Caco-2 (cell line): ENCODE data around the gene TLE3. TPM values are rescaled to one million over a fixed set of nuclear protein-coding genes. Genes with fewer than 3 reads are reported as not detected.
A peak's percentile ranks its signal among the peaks of the same experiment; 100 is the strongest.

Source experiments
- BruUV-seq: library from RNA; stranded (reverse); fragments of 400-500 nt; replicated peaks from 2 replicates; lab custom pipeline; 2021; lab: Mats Ljungman, UMichigan
- CTCF ChIA-PET: fragments of 300-600 bp; sonication (Branson Sonifier 250); formaldehyde crosslinking; loops from one replicate; lab custom pipeline; 2022; ENCODE audit warnings: antibody characterized with exemption; lab: Charles Lee
- POLR2A ChIA-PET: fragments of 300-600 bp; sonication (Branson Sonifier 250); formaldehyde crosslinking; loops from one replicate; lab custom pipeline; 2022; ENCODE audit warnings: antibody characterized with exemption; lab: Charles Lee
- DNase-seq, 2 experiments: peaks; one replicate each; pipeline versions ENCODE4 v3.0.0 to v3.0.0-alpha.2; 2020 to 2022
- H3K27me3 ChIP-seq: replicated peaks from 2 replicates; pipeline ENCODE4 v1.6.0; 2011; ENCODE audit warnings: low read length; ENCODE audit not compliant: control insufficient read depth, insufficient read depth
- H3K36me3 ChIP-seq: 2 replicates; pipeline ENCODE4 v1.5.1; 2011; ENCODE audit warnings: low read length; ENCODE audit not compliant: control insufficient read depth, insufficient read depth
- H3K4me1 ChIP-seq: fragments of 250-450 bp; sonication (Bioruptor Pico); 2 replicates; pipeline ENCODE4 v1.5.1; 2020; ENCODE audit warnings: mild to moderate bottlenecking
- H3K4me3 ChIP-seq: 2 replicates; pipeline ENCODE4 v1.5.1; 2011; ENCODE audit warnings: low read depth, mild to moderate bottlenecking, control low read depth, low read length
- H3K9me3 ChIP-seq: fragments of 250-450 bp; sonication (Bioruptor Pico); 2 replicates; pipeline ENCODE4 v1.5.1; 2020; ENCODE audit warnings: mild to moderate bottlenecking, moderate library complexity
- H3K27ac Mint-ChIP-seq: one replicate; pipeline ENCODE4 v1.8.0; 2022; ENCODE audit warnings: mixed read lengths; ENCODE audit not compliant: unreplicated experiment
- H3K27me3 Mint-ChIP-seq: one replicate; pipeline ENCODE4 v1.8.0; 2022; ENCODE audit warnings: mixed read lengths; ENCODE audit not compliant: insufficient read depth, unreplicated experiment
- H3K36me3 Mint-ChIP-seq: one replicate; pipeline ENCODE4 v1.8.0; 2022; ENCODE audit warnings: mild to moderate bottlenecking, mixed read lengths; ENCODE audit not compliant: insufficient read depth, unreplicated experiment
- H3K4me1 Mint-ChIP-seq: one replicate; pipeline ENCODE4 v1.8.0; 2022; ENCODE audit warnings: low read depth, mixed read lengths; ENCODE audit not compliant: unreplicated experiment
- H3K4me3 Mint-ChIP-seq: one replicate; pipeline ENCODE4 v1.8.0; 2022; ENCODE audit warnings: mild to moderate bottlenecking, moderate library complexity, mixed read lengths; ENCODE audit not compliant: unreplicated experiment
- H3K9me3 Mint-ChIP-seq: one replicate; pipeline ENCODE4 v1.8.0; 2022; ENCODE audit warnings: mixed read lengths; ENCODE audit not compliant: unreplicated experiment
- CTCF ChIP-seq, 2 experiments: fragments of 200-600 bp in 1 of 2; IDR thresholded peaks; 1 replicate in 1 of 2; 2 replicates in 1 of 2; pipeline versions ENCODE4 v1.5.1 to v1.8.0; 2011 to 2022; ENCODE audit warnings: antibody characterized with exemption in 1 of 2, control low read depth in 1 of 2, inconsistent platforms in 1 of 2, low read depth in 1 of 2, low read length in 1 of 2, mild to moderate bottlenecking in 1 of 2, moderate library complexity in 1 of 2; ENCODE audit not compliant: insufficient read depth in 1 of 2, severe bottlenecking in 1 of 2, unreplicated experiment in 1 of 2
- intact Hi-C: fragments of 100-400 bp; cut with micrococcal nuclease; formaldehyde crosslinking; loops from one replicate; pipeline ENCODE4 v1.10.0; 2022; ENCODE audit not compliant: unreplicated experiment
- total RNA-seq: library from RNA; stranded (reverse); gene quantifications from 2 replicates; pipeline ENCODE4 v1.2.3, GENCODE V29; 2022

Gene TLE3
- total RNA-seq, 1 experiment from 2014 or later, result 105 TPM

GRCh38 chr15:70037292-70037640 lies 60.5 kb downstream of the TLE3 start:
- ChIA-PET POLR2A (no interaction called here), CTCF (no interaction called here)
- no peak for DNase-seq
- no peak overlapping the region for H3K4me3 Mint-ChIP-seq
- no peak overlapping the region for H3K4me3 ChIP-seq
- H3K36me3 ChIP-seq, result no peaks in the 10 kb centered on the region
- H3K9me3 ChIP-seq, result no peaks in the 10 kb centered on the region
- H3K36me3 Mint-ChIP-seq, result no peaks in the 10 kb centered on the region
- H3K27me3 ChIP-seq, result no peaks in the 10 kb centered on the region
- peaks cover 8% of the 10 kb centered on the region for H3K27me3 Mint-ChIP-seq
- no peaks in the 10 kb centered on the region for H3K4me1 ChIP-seq
- TF ChIP-seq CTCF (IDR thresholded peaks at IDR 0.05; ENCODE audit: insufficient read depth in 1 of 2, low read depth in 1 of 2, low read length in 1 of 2, severe bottlenecking in 1 of 2, unreplicated experiment in 1 of 2), result no peak
- H3K9me3 Mint-ChIP-seq, result no peaks in the 10 kb centered on the region
- H3K4me1 Mint-ChIP-seq, result peaks cover 7% of the 10 kb centered on the region
- intact Hi-C loops, result no loop called here
- BruUV-seq, result no TSS peak
- no peak overlapping the region for H3K27ac Mint-ChIP-seq

GRCh38 chr15:70036585-70037291 lies 61.0 kb downstream of the TLE3 start:
- Histone ChIP-seq H3K4me1 (no peaks in the 10 kb centered on the region), H3K27me3 (no peaks in the 10 kb centered on the region), H3K4me3 (no peak overlapping the region), H3K9me3 (no peaks in the 10 kb centered on the region), H3K36me3 (no peaks in the 10 kb centered on the region)
- no peak for TF ChIP-seq CTCF (IDR thresholded peaks at IDR 0.05; ENCODE audit: insufficient read depth in 1 of 2, low read depth in 1 of 2, low read length in 1 of 2, severe bottlenecking in 1 of 2, unreplicated experiment in 1 of 2)
- no peaks in the 10 kb centered on the region for H3K36me3 Mint-ChIP-seq
- CTCF ChIA-PET, result no interaction called here
- intact Hi-C loops, result no loop called here
- H3K4me3 Mint-ChIP-seq, result no peak overlapping the region
- no TSS peak for BruUV-seq
- H3K27ac Mint-ChIP-seq, result no peak overlapping the region
- H3K9me3 Mint-ChIP-seq, result no peaks in the 10 kb centered on the region
- POLR2A ChIA-PET, result no interaction called here
- peaks cover 8% of the 10 kb centered on the region for H3K27me3 Mint-ChIP-seq
- H3K4me1 Mint-ChIP-seq, result peaks cover 7% of the 10 kb centered on the region
- DNase-seq, result peak in 1 of 2 experiments; percentile 15

GRCh38 chr15:70035719-70036077 lies 62.0 kb downstream of the TLE3 start:
- no peak overlapping the region for H3K4me3 Mint-ChIP-seq
- Histone ChIP-seq H3K9me3 (no peaks in the 10 kb centered on the region), H3K27me3 (no peaks in the 10 kb centered on the region), H3K4me1 (no peaks in the 10 kb centered on the region), H3K4me3 (no peak overlapping the region), H3K36me3 (no peaks in the 10 kb centered on the region)
- H3K4me1 Mint-ChIP-seq, result peaks cover 7% of the 10 kb centered on the region
- ChIA-PET POLR2A (no interaction called here), CTCF (no interaction called here)
- no peak overlapping the region for H3K27ac Mint-ChIP-seq
- TF ChIP-seq CTCF (IDR thresholded peaks at IDR 0.05; ENCODE audit: insufficient read depth in 1 of 2, low read depth in 1 of 2, low read length in 1 of 2, severe bottlenecking in 1 of 2, unreplicated experiment in 1 of 2), result no peak
- intact Hi-C loops, result no loop called here
- no peaks in the 10 kb centered on the region for H3K36me3 Mint-ChIP-seq
- DNase-seq, result no peak
- no TSS peak for BruUV-seq
- H3K9me3 Mint-ChIP-seq, result no peaks in the 10 kb centered on the region
- H3K27me3 Mint-ChIP-seq, result peaks cover 8% of the 10 kb centered on the region
